ENCODE measurements around the gene NOTUM. TPM values are rescaled to one million over a fixed set of nuclear protein-coding genes. Genes with fewer than 3 reads are reported as not detected.

Gene NOTUM
- total and polyA plus RNA-seq, 4 donors: 0.60 to 1.0 TPM; not detected in 2

DNA sequence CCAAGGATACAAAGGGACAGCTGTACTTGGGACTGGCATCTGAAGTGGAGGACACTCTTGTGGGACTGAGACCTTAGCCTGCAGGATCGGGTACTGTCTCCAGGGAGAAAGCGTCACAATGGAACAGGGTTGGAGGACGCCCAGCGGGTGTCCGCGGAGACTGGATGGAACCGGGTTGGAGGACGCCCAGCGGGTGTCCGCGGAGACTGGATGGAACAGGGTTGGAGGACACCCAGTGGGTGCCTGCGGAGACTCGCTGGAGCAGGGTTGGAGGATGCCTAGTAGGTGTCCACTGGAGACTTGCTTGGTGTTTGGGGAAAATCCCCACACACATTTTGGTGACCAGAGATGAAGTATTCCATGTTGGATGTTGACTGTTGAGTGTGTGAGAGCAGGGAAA lies 13.8 kb downstream of the NOTUM start, which contains the start of gene MYADML2:
TSS of gene MYADML2 (minus strand) at position 45 of the 400 bp plus-strand sequence. CDS start 5,492 bp downstream, outside the sequence.
- H3K36me3 ChIP-seq (ENCODE audit: control insufficient read depth in 1 of 2, insufficient read depth in 2 of 2, low read length in 1 of 2): no peaks in the 10 kb centered on the region
- intact Hi-C loops (cut with DNase I): no loop called here
- H3K27me3 ChIP-seq (ENCODE audit: control insufficient read depth in 1 of 2, insufficient read depth in 2 of 2, low read length in 1 of 2): no peaks in the 10 kb centered on the region
- no peak for DNase-seq
- ATAC-seq (ENCODE audit: low FRiP score): no peak
- H3K9me3 ChIP-seq (ENCODE audit: control insufficient read depth, low read length): no peaks in the 10 kb centered on the region
- no peaks in the 10 kb centered on the region for H3K4me1 ChIP-seq (ENCODE audit: control insufficient read depth in 1 of 2, insufficient read depth in 2 of 2, low read length in 2 of 2)
- no peak within 1 kb of the TSS for H3K27ac ChIP-seq (ENCODE audit: low read depth in 1 of 2, low read length in 2 of 2)
- WGBS, 2 donors: 87 to 88% methylated on average over 13 of the region's 13 CpGs
- no peak within 1 kb of the TSS for H3K4me3 ChIP-seq (ENCODE audit: low read length in 2 of 2)

- 81 to 85% methylated on average over 9 of the region's 9 CpGs for WGBS, 2 donors
- no peak overlapping the region for H3K27ac ChIP-seq (ENCODE audit: low read depth in 1 of 2, low read length in 2 of 2)
- no peaks in the 10 kb centered on the region for H3K27me3 ChIP-seq (ENCODE audit: control insufficient read depth in 1 of 2, insufficient read depth in 2 of 2, low read length in 1 of 2)
- intact Hi-C loops (cut with DNase I): no loop called here
- DNase-seq (no peak), ATAC-seq (ENCODE audit: low FRiP score) (no peak)
- H3K9me3 ChIP-seq (ENCODE audit: control insufficient read depth, low read length): no peaks in the 10 kb centered on the region
- H3K36me3 ChIP-seq (ENCODE audit: control insufficient read depth in 1 of 2, insufficient read depth in 2 of 2, low read length in 1 of 2): no peaks in the 10 kb centered on the region
- no peaks in the 10 kb centered on the region for H3K4me1 ChIP-seq (ENCODE audit: control insufficient read depth in 1 of 2, insufficient read depth in 2 of 2, low read length in 2 of 2)
- H3K4me3 ChIP-seq (ENCODE audit: low read length in 2 of 2): no peak overlapping the region
Observed at GRCh38 chr17:81944858-81945257, 16.1 kb downstream of the NOTUM start.

DNA sequence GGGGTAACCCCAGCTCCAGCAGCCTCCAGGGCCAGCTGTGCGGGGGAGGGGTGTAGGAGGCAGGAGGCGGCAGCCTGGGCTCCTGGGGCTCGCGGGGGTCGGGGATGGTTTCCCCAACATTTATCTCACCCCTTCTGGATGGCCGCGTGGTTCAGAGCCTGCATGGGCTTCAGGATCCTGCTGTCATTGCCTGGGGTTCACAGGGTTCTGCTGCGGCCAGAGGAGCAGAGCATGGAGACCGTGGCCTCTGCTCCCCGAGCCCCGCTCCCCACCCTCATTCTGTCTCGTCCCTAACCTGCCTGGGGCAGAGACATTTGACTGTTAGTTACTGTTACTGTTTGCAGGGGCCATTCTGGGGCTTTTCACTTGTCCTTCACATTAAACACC lies 18.8 kb downstream of the NOTUM start:
- Histone ChIP-seq H3K36me3 (ENCODE audit: control insufficient read depth in 1 of 2, insufficient read depth in 2 of 2, low read length in 1 of 2) (no peaks in the 10 kb centered on the region), H3K4me1 (ENCODE audit: control insufficient read depth in 1 of 2, insufficient read depth in 2 of 2, low read length in 2 of 2) (no peaks in the 10 kb centered on the region), H3K27me3 (ENCODE audit: control insufficient read depth in 1 of 2, insufficient read depth in 2 of 2, low read length in 1 of 2) (no peaks in the 10 kb centered on the region), H3K9me3 (ENCODE audit: control insufficient read depth, low read length) (no peaks in the 10 kb centered on the region), H3K27ac (ENCODE audit: low read depth in 1 of 2, low read length in 2 of 2) (no peak overlapping the region), H3K4me3 (ENCODE audit: low read length in 2 of 2) (no peak overlapping the region)
- intact Hi-C loops (cut with DNase I): no loop called here
- ATAC-seq (ENCODE audit: low FRiP score): no peak
- DNase-seq: no peak
- 27 to 36% methylated on average over 11 to 12 of the region's 12 CpGs for WGBS, 2 donors

- no peaks in the 10 kb centered on the region for H3K36me3 ChIP-seq (ENCODE audit: control insufficient read depth in 1 of 2, insufficient read depth in 2 of 2, low read length in 1 of 2)
- intact Hi-C loops (cut with DNase I): no loop called here
- ATAC-seq (ENCODE audit: low FRiP score) (no peak), DNase-seq (peak in 1 of 2 donors; percentile 75)
- WGBS, 2 donors: 35 to 36% methylated on average over 30 of the region's 30 CpGs
- no peaks in the 10 kb centered on the region for H3K27me3 ChIP-seq (ENCODE audit: control insufficient read depth in 1 of 2, insufficient read depth in 2 of 2, low read length in 1 of 2)
- no peak overlapping the region for H3K27ac ChIP-seq (ENCODE audit: low read depth in 1 of 2, low read length in 2 of 2)
- no peaks in the 10 kb centered on the region for H3K4me1 ChIP-seq (ENCODE audit: control insufficient read depth in 1 of 2, insufficient read depth in 2 of 2, low read length in 2 of 2)
- H3K9me3 ChIP-seq (ENCODE audit: control insufficient read depth, low read length): no peaks in the 10 kb centered on the region
- H3K4me3 ChIP-seq (ENCODE audit: low read length in 2 of 2): no peak overlapping the region
Observed at GRCh38 chr17:81941484-81942166, 19.4 kb downstream of the NOTUM start.

DNA sequence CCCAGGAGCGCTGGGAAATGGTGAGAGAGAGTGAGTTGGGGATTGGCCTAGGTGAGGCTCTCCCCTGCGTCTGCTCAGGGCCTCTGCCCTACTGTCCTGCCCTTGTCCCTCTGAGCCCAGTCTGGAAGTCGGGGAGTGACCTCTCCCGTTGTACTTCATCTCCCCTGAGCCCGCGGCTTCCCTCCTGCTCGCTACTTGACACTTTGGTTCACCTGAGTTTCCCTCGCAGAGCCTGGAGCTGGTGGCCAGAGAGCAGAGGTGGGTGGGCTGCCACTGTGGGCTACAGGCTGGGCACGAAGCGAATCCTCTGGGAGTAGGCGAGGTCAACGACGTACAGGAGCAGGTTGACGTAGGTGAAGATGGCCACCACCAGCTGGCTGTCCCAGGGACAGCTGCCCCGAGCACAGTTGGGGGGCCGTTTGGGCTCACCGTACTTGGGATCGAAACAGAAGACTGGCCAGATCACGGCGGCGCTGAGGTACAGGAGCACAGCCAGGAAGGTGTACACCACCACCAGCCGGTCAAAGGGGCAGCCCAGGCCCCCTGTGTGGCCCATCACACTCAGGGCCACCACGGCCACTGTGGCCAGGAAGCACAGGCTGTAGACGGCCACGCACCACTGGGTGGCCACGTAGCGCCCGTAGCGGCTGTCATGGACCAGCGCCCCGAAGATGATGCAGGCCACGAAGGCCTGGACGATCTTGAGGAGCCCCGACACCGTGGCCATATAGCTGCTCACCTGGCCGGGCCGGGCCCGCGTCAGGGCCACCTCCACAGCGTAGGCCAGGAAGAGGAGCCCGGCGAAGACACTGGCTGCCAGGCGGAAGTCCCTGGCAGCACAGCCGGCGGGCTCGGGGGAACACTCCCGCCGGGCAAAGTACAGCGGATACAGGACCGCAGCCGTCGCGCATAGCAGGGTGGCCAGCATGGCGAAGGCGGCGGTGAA lies 20.2 kb downstream of the NOTUM start:
- H3K4me1 ChIP-seq (ENCODE audit: control insufficient read depth in 1 of 2, insufficient read depth in 2 of 2, low read length in 2 of 2): no peaks in the 10 kb centered on the region
- H3K27me3 ChIP-seq (ENCODE audit: control insufficient read depth in 1 of 2, insufficient read depth in 2 of 2, low read length in 1 of 2): no peaks in the 10 kb centered on the region
- WGBS, 2 donors: 87 to 89% methylated on average over 56 of the region's 56 CpGs
- no peak for ATAC-seq (ENCODE audit: low FRiP score)
- intact Hi-C loops (cut with DNase I): no loop called here
- H3K27ac ChIP-seq (ENCODE audit: low read depth in 1 of 2, low read length in 2 of 2): no peak overlapping the region
- H3K4me3 ChIP-seq (ENCODE audit: low read length in 2 of 2): no peak overlapping the region
- DNase-seq: no peak
- H3K36me3 ChIP-seq (ENCODE audit: control insufficient read depth in 1 of 2, insufficient read depth in 2 of 2, low read length in 1 of 2): no peaks in the 10 kb centered on the region
- no peaks in the 10 kb centered on the region for H3K9me3 ChIP-seq (ENCODE audit: control insufficient read depth, low read length)

GRCh38 chr17:81939881-81940385 lies 21.1 kb downstream of the NOTUM start:
- Histone ChIP-seq H3K36me3 (ENCODE audit: control insufficient read depth in 1 of 2, insufficient read depth in 2 of 2, low read length in 1 of 2) (no peaks in the 10 kb centered on the region), H3K9me3 (ENCODE audit: control insufficient read depth, low read length) (no peaks in the 10 kb centered on the region), H3K4me1 (ENCODE audit: control insufficient read depth in 1 of 2, insufficient read depth in 2 of 2, low read length in 2 of 2) (no peaks in the 10 kb centered on the region), H3K27ac (ENCODE audit: low read depth in 1 of 2, low read length in 2 of 2) (no peak overlapping the region), H3K4me3 (ENCODE audit: low read length in 2 of 2) (no peak overlapping the region), H3K27me3 (ENCODE audit: control insufficient read depth in 1 of 2, insufficient read depth in 2 of 2, low read length in 1 of 2) (no peaks in the 10 kb centered on the region)
- DNase-seq: peak; percentile 88 to 92
- 11 to 15% methylated on average over 21 of the region's 21 CpGs for WGBS, 2 donors
- ATAC-seq (ENCODE audit: low FRiP score): peak; percentile 37
- intact Hi-C loops (cut with DNase I): no loop called here

DNA sequence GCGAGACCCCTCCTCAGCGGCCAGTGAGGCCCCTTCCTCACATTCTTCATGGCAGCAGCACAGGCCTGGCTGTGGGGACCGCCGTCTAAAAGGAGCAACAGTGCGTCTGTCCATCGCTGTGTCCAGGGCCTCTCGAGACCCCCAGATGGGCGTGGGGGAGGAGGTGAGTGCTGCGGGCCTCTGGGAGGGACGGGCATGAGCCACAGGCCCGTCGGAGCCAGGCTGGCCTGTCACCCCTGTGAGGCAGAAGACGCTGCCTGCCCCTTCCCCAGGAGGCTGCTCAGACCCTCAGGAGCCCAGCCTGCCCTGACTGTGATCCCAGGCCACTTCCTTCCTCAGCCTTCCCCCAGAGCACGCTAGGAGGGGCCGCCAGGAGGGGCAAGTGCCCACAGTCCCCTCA lies 21.8 kb downstream of the NOTUM start:
- no peak for DNase-seq
- H3K4me3 ChIP-seq (ENCODE audit: low read length in 2 of 2): no peak overlapping the region
- ATAC-seq (ENCODE audit: low FRiP score): no peak
- H3K9me3 ChIP-seq (ENCODE audit: control insufficient read depth, low read length): no peaks in the 10 kb centered on the region
- H3K36me3 ChIP-seq (ENCODE audit: control insufficient read depth in 1 of 2, insufficient read depth in 2 of 2, low read length in 1 of 2): no peaks in the 10 kb centered on the region
- H3K27ac ChIP-seq (ENCODE audit: low read depth in 1 of 2, low read length in 2 of 2): no peak overlapping the region
- no peaks in the 10 kb centered on the region for H3K4me1 ChIP-seq (ENCODE audit: control insufficient read depth in 1 of 2, insufficient read depth in 2 of 2, low read length in 2 of 2)
- no peaks in the 10 kb centered on the region for H3K27me3 ChIP-seq (ENCODE audit: control insufficient read depth in 1 of 2, insufficient read depth in 2 of 2, low read length in 1 of 2)
- WGBS, 2 donors: 85% methylated on average over 15 of the region's 15 CpGs
- intact Hi-C loops (cut with DNase I): no loop called here

- intact Hi-C loops (cut with DNase I): no loop called here
- ATAC-seq (ENCODE audit: low FRiP score) (no peak), DNase-seq (peak in 1 of 2 donors; percentile 34)
- H3K4me3 ChIP-seq (ENCODE audit: low read length in 2 of 2): no peak overlapping the region
- H3K27ac ChIP-seq (ENCODE audit: low read depth in 1 of 2, low read length in 2 of 2): no peak overlapping the region
- no peaks in the 10 kb centered on the region for H3K27me3 ChIP-seq (ENCODE audit: control insufficient read depth in 1 of 2, insufficient read depth in 2 of 2, low read length in 1 of 2)
- no peaks in the 10 kb centered on the region for H3K4me1 ChIP-seq (ENCODE audit: control insufficient read depth in 1 of 2, insufficient read depth in 2 of 2, low read length in 2 of 2)
- no peaks in the 10 kb centered on the region for H3K36me3 ChIP-seq (ENCODE audit: control insufficient read depth in 1 of 2, insufficient read depth in 2 of 2, low read length in 1 of 2)
- 87 to 94% methylated on average over 6 of the region's 6 CpGs for WGBS, 2 donors
- no peaks in the 10 kb centered on the region for H3K9me3 ChIP-seq (ENCODE audit: control insufficient read depth, low read length)
Observed at GRCh38 chr17:81935709-81936084, 25.3 kb downstream of the NOTUM start.

Data from aorta (tissue), 5 donors.